SK-N-SH treated with all-trans-retinoic acid at 6 μM for 48 hours (cell line): ENCODE data around the gene SEMA4D.

Experiments
- ATAC-seq: fragments of 200-7000 bp; cut with Tn5 transposase; 3 replicates; pipeline ENCODE4 v1.9.1; 2020; ENCODE audit warnings: mild to moderate bottlenecking, moderate library complexity
- ARNTL ChIP-seq: fragments of 450-650 bp; formaldehyde crosslinking; IDR thresholded peaks from 2 replicates; pipeline ENCODE4 v1.5.0; 2020; ENCODE audit warnings: low read depth, mild to moderate bottlenecking, moderate library complexity, borderline replicate concordance
- BACH2 ChIP-seq: fragments of 250-450 bp; sonication (Bioruptor Pico); IDR thresholded peaks from 2 replicates; pipeline ENCODE4 v1.9.0; 2021; ENCODE audit warnings: mild to moderate bottlenecking, borderline replicate concordance
- CSDC2 ChIP-seq: fragments of 250-450 bp; sonication (Bioruptor Pico); IDR thresholded peaks from 2 replicates; pipeline ENCODE4 v1.5.0; 2020; ENCODE audit warnings: mild to moderate bottlenecking, moderate library complexity
- GLIS3 ChIP-seq: fragments of 250-450 bp; sonication (Bioruptor Pico); IDR thresholded peaks from 2 replicates; pipeline ENCODE4 v1.5.0; 2020; ENCODE audit warnings: mild to moderate bottlenecking, moderate library complexity
- ISL1 ChIP-seq: fragments of 250-450 bp; sonication (Bioruptor Pico); IDR thresholded peaks from 2 replicates; pipeline ENCODE4 v2.1.2; 2022; ENCODE audit warnings: mild to moderate bottlenecking, moderate library complexity
- OSR1 ChIP-seq: fragments of 250-450 bp; sonication (Bioruptor Pico); IDR thresholded peaks from 2 replicates; pipeline ENCODE4 v1.8.0; 2022; ENCODE audit warnings: moderate library complexity, mild to moderate bottlenecking, inconsistent platforms
- PPARA ChIP-seq: fragments of 250-450 bp; sonication (Bioruptor Pico); IDR thresholded peaks from 2 replicates; pipeline ENCODE4 v1.5.0; 2020; ENCODE audit warnings: mild to moderate bottlenecking, borderline replicate concordance
- RARB ChIP-seq: fragments of 250-450 bp; sonication (Bioruptor Pico); IDR thresholded peaks from 2 replicates; pipeline ENCODE4 v1.8.0; 2021; ENCODE audit warnings: mild to moderate bottlenecking, moderate library complexity
- SNAI2 ChIP-seq: fragments of 250-450 bp; sonication (Bioruptor Pico); IDR thresholded peaks from 2 replicates; pipeline ENCODE4 v1.5.0; 2020; ENCODE audit warnings: mild to moderate bottlenecking, moderate library complexity
- TCF4 ChIP-seq: fragments of 250-450 bp; sonication (Bioruptor Pico); IDR thresholded peaks from 2 replicates; pipeline ENCODE4 v1.8.0; 2021; ENCODE audit warnings: mild to moderate bottlenecking, moderate library complexity, borderline replicate concordance
- TOX ChIP-seq: fragments of 250-450 bp; sonication (Bioruptor Pico); IDR thresholded peaks from 2 replicates; pipeline ENCODE4 v1.8.0; 2021; ENCODE audit warnings: mild to moderate bottlenecking, moderate library complexity, borderline replicate concordance
- ZC3H10 ChIP-seq: fragments of 250-450 bp; sonication (Bioruptor Pico); IDR thresholded peaks from 2 replicates; pipeline ENCODE4 v1.5.1; 2021; ENCODE audit warnings: mild to moderate bottlenecking, moderate library complexity
- ZFP3 ChIP-seq: fragments of 250-450 bp; sonication (Bioruptor Pico); IDR thresholded peaks from 2 replicates; pipeline ENCODE4 v1.5.0; 2020; ENCODE audit warnings: mild to moderate bottlenecking, moderate library complexity
- ZFP30 ChIP-seq: fragments of 450-650 bp; formaldehyde crosslinking; IDR thresholded peaks from 2 replicates; pipeline ENCODE4 v1.5.0; 2022; ENCODE audit warnings: mild to moderate bottlenecking, moderate library complexity
- ZNF565 ChIP-seq: fragments of 450-650 bp; formaldehyde crosslinking; conservative IDR thresholded peaks from 2 replicates; pipeline ENCODE4 v1.5.0; 2020; ENCODE audit warnings: low read depth, mild to moderate bottlenecking, moderate library complexity
- ZNF70 ChIP-seq: fragments of 450-650 bp; formaldehyde crosslinking; IDR thresholded peaks from 2 replicates; pipeline ENCODE4 v1.5.0; 2020; ENCODE audit warnings: mild to moderate bottlenecking, moderate library complexity
- ZNF8 ChIP-seq: fragments of 450-650 bp; formaldehyde crosslinking; IDR thresholded peaks from 2 replicates; pipeline ENCODE4 v1.5.0; 2020; ENCODE audit warnings: mild to moderate bottlenecking, moderate library complexity
- TF ChIP-seq, protein P1 (sequence below): fragments of 250-450 bp; sonication (Bioruptor Pico); IDR thresholded peaks from 2 replicates; pipeline ENCODE4 v1.8.0; 2020; ENCODE audit warnings: mild to moderate bottlenecking, moderate library complexity, borderline replicate concordance
- TF ChIP-seq, protein P2 (sequence below): fragments of 250-450 bp; sonication (Bioruptor Pico); IDR thresholded peaks from 2 replicates; pipeline ENCODE4 v1.8.0; 2021; ENCODE audit warnings: low read depth, mild to moderate bottlenecking, moderate library complexity, borderline replicate concordance
- TF ChIP-seq, protein P3 (sequence below): fragments of 250-450 bp; sonication (Bioruptor Pico); IDR thresholded peaks from 2 replicates; pipeline ENCODE4 v1.5.1; 2021; ENCODE audit warnings: mild to moderate bottlenecking, moderate library complexity
- TF ChIP-seq, protein P4 (sequence below): fragments of 250-450 bp; sonication (Bioruptor Pico); IDR thresholded peaks from 2 replicates; pipeline ENCODE4 v1.5.0; 2020; ENCODE audit warnings: mild to moderate bottlenecking, moderate library complexity

SEMA4D gene

DNA sequence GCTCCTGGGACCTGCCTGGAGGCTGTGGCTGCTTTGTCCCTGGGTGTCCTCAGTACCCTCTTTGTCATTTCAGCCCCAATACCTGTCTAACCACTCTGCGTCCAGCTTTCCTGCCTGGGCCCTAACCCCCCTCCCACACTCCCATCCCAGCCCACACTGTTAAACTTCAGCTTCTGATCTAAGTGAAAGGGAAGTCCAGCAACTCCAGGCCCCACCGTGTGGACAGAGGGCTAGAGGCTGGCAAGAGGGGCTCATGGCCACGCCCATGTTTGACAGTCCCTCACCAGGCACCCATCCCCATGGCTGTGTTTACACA, 56.3 kb downstream of the SEMA4D start:
- no peak for TF ChIP-seq ZNF565
- no peak for ATAC-seq

DNA sequence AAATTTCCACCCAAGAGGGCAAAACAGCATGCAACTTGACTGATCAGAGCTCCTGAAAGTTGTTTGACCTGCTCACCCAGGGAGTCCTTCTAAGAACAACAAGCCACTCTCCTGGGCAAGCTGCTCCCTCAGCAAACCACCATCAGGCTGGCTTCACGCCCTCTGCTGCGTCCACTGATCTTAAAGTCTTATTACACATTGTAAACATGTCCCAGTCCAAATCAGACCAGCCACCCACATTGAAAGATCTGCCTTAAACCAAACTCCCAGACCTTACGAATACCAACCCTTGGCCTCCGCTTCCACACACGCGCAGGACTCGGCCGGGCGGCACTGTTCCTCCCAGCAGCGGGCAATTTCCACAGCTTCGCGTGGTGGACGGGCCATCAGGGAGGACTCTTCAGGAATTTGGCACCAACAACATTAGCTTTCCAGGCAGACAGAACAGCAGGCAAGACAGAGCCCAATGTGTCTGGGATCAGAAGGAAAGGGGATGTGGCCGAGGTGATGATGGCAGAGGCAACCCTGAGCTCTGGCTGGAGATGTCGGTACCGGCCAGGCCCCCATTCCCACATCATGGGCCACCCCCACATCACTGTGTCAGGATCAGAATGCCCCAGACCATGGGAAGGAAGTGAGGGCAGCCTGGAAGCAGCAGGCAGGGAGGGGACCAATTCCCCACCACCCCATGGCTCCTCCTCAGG, 56.8 kb downstream of the SEMA4D start:
- ATAC-seq = no peak
- TF ChIP-seq RARB (CRISPR knock-in tag) = no peak
- no peak for TF ChIP-seq GLIS3 (CRISPR knock-in tag)
- TF ChIP-seq, protein P1, sequence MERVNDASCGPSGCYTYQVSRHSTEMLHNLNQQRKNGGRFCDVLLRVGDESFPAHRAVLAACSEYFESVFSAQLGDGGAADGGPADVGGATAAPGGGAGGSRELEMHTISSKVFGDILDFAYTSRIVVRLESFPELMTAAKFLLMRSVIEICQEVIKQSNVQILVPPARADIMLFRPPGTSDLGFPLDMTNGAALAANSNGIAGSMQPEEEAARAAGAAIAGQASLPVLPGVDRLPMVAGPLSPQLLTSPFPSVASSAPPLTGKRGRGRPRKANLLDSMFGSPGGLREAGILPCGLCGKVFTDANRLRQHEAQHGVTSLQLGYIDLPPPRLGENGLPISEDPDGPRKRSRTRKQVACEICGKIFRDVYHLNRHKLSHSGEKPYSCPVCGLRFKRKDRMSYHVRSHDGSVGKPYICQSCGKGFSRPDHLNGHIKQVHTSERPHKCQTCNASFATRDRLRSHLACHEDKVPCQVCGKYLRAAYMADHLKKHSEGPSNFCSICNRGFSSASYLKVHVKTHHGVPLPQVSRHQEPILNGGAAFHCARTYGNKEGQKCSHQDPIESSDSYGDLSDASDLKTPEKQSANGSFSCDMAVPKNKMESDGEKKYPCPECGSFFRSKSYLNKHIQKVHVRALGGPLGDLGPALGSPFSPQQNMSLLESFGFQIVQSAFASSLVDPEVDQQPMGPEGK (CRISPR knock-in tag) = no peak
- no peak for TF ChIP-seq TCF4 (CRISPR knock-in tag)
- TF ChIP-seq ZFP3 (CRISPR knock-in tag) = no peak
- TF ChIP-seq TOX (CRISPR knock-in tag) = no peak
- TF ChIP-seq, protein P2, sequence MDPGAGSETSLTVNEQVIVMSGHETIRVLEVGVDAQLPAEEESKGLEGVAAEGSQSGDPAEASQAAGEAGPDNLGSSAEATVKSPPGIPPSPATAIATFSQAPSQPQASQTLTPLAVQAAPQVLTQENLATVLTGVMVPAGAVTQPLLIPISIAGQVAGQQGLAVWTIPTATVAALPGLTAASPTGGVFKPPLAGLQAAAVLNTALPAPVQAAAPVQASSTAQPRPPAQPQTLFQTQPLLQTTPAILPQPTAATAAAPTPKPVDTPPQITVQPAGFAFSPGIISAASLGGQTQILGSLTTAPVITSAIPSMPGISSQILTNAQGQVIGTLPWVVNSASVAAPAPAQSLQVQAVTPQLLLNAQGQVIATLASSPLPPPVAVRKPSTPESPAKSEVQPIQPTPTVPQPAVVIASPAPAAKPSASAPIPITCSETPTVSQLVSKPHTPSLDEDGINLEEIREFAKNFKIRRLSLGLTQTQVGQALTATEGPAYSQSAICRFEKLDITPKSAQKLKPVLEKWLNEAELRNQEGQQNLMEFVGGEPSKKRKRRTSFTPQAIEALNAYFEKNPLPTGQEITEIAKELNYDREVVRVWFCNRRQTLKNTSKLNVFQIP (CRISPR knock-in tag) = no peak
- TF ChIP-seq ZFP30 (CRISPR knock-in tag) = no peak
- no peak for TF ChIP-seq ARNTL (CRISPR knock-in tag)
- TF ChIP-seq OSR1 (CRISPR knock-in tag) = no peak
- no peak for TF ChIP-seq ZNF70 (CRISPR knock-in tag)
- TF ChIP-seq ISL1 (CRISPR knock-in tag) = no peak
- TF ChIP-seq ZNF8 (CRISPR knock-in tag) = no peak
- TF ChIP-seq, protein P3, sequence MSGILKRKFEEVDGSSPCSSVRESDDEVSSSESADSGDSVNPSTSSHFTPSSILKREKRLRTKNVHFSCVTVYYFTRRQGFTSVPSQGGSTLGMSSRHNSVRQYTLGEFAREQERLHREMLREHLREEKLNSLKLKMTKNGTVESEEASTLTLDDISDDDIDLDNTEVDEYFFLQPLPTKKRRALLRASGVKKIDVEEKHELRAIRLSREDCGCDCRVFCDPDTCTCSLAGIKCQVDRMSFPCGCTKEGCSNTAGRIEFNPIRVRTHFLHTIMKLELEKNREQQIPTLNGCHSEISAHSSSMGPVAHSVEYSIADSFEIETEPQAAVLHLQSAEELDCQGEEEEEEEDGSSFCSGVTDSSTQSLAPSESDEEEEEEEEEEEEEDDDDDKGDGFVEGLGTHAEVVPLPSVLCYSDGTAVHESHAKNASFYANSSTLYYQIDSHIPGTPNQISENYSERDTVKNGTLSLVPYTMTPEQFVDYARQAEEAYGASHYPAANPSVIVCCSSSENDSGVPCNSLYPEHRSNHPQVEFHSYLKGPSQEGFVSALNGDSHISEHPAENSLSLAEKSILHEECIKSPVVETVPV (CRISPR knock-in tag) = no peak
- no peak for TF ChIP-seq CSDC2 (CRISPR knock-in tag)
- no peak for TF ChIP-seq ZC3H10 (CRISPR knock-in tag)
- TF ChIP-seq PPARA (CRISPR knock-in tag) = no peak
- no peak for TF ChIP-seq SNAI2
- TF ChIP-seq BACH2 = no peak
- TF ChIP-seq, protein P4, sequence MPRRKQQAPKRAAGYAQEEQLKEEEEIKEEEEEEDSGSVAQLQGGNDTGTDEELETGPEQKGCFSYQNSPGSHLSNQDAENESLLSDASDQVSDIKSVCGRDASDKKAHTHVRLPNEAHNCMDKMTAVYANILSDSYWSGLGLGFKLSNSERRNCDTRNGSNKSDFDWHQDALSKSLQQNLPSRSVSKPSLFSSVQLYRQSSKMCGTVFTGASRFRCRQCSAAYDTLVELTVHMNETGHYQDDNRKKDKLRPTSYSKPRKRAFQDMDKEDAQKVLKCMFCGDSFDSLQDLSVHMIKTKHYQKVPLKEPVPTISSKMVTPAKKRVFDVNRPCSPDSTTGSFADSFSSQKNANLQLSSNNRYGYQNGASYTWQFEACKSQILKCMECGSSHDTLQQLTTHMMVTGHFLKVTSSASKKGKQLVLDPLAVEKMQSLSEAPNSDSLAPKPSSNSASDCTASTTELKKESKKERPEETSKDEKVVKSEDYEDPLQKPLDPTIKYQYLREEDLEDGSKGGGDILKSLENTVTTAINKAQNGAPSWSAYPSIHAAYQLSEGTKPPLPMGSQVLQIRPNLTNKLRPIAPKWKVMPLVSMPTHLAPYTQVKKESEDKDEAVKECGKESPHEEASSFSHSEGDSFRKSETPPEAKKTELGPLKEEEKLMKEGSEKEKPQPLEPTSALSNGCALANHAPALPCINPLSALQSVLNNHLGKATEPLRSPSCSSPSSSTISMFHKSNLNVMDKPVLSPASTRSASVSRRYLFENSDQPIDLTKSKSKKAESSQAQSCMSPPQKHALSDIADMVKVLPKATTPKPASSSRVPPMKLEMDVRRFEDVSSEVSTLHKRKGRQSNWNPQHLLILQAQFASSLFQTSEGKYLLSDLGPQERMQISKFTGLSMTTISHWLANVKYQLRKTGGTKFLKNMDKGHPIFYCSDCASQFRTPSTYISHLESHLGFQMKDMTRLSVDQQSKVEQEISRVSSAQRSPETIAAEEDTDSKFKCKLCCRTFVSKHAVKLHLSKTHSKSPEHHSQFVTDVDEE (CRISPR knock-in tag) = no peak
- TF ChIP-seq, all 23 proteins: peak for 0

DNA sequence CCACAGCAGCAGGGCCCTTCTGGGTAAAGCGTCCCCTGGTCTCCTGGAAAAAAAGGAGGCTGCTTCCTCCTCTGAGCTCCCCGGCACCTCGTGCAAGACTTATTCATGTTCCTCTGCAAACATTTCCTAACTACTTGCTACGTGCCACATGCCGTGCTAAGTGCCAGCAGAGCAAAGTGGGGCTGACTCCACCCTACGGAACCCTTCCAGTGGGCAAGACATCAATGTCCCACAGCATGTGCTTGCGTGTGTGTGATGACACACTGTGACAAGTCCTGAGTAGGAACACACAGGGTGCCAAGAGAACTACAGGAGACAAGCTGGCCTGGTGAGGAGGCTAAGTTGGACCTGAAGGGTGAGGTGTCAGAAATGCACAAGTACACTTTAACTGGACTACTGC, 57.4 kb downstream of the SEMA4D start:
- TF ChIP-seq, protein P4 (CRISPR knock-in tag) = no peak
- TF ChIP-seq ARNTL (CRISPR knock-in tag) (no peak), SNAI2 (no peak), TCF4 (CRISPR knock-in tag) (no peak), ZNF8 (CRISPR knock-in tag) (no peak), ZNF70 (CRISPR knock-in tag) (no peak), ZNF565 (no peak), ISL1 (CRISPR knock-in tag) (no peak)
- TF ChIP-seq, protein P3 (CRISPR knock-in tag) = no peak
- no peak for ATAC-seq
